Left ventricle myocardium inferior (tissue), 1 donor: ENCODE data around the gene KCNH4. TPM values are rescaled to one million over a fixed set of nuclear protein-coding genes. Genes with fewer than 3 reads are reported as not detected.

Experiments used
- DNase-seq: peaks from one replicate; pipeline ENCODE4 v3.0.0-alpha.2; 2020
- H3K27ac ChIP-seq: fragments of 200-600 bp; replicated peaks from 2 replicates; pipeline ENCODE4 v1.8.0; 2021
- H3K27me3 ChIP-seq: fragments of 200-600 bp; 2 replicates; pipeline ENCODE4 v1.8.0; 2021; ENCODE audit warnings: low read depth
- H3K36me3 ChIP-seq: fragments of 200-600 bp; 2 replicates; pipeline ENCODE4 v1.8.0; 2021
- H3K4me1 ChIP-seq: fragments of 200-600 bp; 2 replicates; pipeline ENCODE4 v1.8.0; 2021
- H3K4me3 ChIP-seq: fragments of 200-600 bp; 2 replicates; pipeline ENCODE4 v1.8.0; 2021; ENCODE audit warnings: mild to moderate bottlenecking, moderate library complexity
- H3K9me3 ChIP-seq: fragments of 200-600 bp; replicated peaks from 2 replicates; pipeline ENCODE4 v1.8.0; 2021
- intact Hi-C: fragments of 100-400 bp; cut with micrococcal nuclease; formaldehyde crosslinking; loops from one replicate; pipeline ENCODE4 v1.11.0; 2022
- total RNA-seq: library from RNA; stranded (reverse); fragmentation: NEBNext Ultra II Directional; extraction: Animal tissue kit (Norgen Biotek cat#: 25700); gene quantifications from one replicate; pipeline ENCODE4 v1.2.1, GENCODE V29; 2021
- TF ChIP-seq, protein P1 (sequence below): fragments of 200-600 bp; IDR thresholded peaks from 2 replicates; pipeline ENCODE4 v1.8.0; 2021; ENCODE audit warnings: antibody characterized with exemption, mild to moderate bottlenecking, borderline replicate concordance
- donor health status: DM: no; HTN: yes; CAD: no; lungs with severe emphysema.

The KCNH4 gene
- total RNA-seq, 1 donor from 2014 or later, result 0.16 TPM

DNA sequence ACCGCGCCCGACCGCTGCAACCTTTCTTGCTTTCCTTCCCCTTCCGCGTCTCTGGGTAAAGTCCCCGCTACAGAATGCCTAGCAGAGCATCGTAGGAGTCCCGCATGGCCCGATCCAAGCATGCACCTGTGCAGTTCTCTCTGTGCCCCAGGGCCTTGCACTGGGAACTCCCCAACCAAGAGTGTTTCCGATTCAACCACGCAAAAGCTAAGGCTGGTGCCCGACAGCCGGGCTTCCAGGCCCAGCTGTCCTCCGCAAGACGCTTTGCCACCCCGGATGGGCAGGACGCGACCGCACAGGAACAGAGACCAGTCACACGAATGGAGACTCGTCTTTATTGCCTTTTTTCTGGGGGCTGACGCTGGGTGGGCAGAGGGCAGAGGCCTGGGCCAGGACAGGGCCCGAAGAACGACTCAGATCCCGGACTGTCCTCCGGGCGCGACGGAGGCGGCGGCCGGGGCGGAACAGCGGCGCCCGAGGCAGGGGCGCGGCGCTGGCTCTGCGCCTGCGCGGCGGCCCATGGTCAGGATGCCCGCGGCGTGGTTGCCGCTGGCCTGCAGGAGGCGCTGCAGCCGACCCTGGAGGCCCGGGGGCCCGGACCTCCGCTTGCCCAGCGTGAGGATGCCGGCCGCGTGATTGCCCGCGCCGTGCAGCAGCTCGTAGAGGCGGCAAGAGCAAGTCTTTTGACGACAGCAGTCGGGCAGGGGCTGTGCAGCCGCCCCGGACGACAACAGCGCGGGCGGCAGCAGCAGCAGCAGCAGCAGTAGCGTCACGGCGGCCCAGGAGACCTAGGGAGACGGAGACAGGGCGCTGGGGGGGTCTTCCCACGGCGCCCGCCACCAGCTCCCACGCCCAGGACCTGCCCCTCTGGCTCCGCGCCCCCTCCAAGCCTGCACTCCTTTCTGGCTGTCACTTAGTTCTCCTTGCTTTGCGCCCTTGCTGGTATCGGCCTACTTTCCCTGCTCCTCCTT is 3.1 kb upstream of the KCNH4 start:
- Histone ChIP-seq H3K4me3 (peak overlapping the region; percentile 68), H3K27ac (peak overlapping the region; percentile 90), H3K27me3 (peaks cover 33% of the 10 kb centered on the region), H3K36me3 (no peaks in the 10 kb centered on the region), H3K9me3 (no peaks in the 10 kb centered on the region), H3K4me1 (peaks cover 43% of the 10 kb centered on the region)
- TF ChIP-seq, protein P1, sequence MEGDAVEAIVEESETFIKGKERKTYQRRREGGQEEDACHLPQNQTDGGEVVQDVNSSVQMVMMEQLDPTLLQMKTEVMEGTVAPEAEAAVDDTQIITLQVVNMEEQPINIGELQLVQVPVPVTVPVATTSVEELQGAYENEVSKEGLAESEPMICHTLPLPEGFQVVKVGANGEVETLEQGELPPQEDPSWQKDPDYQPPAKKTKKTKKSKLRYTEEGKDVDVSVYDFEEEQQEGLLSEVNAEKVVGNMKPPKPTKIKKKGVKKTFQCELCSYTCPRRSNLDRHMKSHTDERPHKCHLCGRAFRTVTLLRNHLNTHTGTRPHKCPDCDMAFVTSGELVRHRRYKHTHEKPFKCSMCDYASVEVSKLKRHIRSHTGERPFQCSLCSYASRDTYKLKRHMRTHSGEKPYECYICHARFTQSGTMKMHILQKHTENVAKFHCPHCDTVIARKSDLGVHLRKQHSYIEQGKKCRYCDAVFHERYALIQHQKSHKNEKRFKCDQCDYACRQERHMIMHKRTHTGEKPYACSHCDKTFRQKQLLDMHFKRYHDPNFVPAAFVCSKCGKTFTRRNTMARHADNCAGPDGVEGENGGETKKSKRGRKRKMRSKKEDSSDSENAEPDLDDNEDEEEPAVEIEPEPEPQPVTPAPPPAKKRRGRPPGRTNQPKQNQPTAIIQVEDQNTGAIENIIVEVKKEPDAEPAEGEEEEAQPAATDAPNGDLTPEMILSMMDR, result peak; percentile 92
- intact Hi-C loops, result no loop called here
- DNase-seq, result peak; percentile 72

DNA sequence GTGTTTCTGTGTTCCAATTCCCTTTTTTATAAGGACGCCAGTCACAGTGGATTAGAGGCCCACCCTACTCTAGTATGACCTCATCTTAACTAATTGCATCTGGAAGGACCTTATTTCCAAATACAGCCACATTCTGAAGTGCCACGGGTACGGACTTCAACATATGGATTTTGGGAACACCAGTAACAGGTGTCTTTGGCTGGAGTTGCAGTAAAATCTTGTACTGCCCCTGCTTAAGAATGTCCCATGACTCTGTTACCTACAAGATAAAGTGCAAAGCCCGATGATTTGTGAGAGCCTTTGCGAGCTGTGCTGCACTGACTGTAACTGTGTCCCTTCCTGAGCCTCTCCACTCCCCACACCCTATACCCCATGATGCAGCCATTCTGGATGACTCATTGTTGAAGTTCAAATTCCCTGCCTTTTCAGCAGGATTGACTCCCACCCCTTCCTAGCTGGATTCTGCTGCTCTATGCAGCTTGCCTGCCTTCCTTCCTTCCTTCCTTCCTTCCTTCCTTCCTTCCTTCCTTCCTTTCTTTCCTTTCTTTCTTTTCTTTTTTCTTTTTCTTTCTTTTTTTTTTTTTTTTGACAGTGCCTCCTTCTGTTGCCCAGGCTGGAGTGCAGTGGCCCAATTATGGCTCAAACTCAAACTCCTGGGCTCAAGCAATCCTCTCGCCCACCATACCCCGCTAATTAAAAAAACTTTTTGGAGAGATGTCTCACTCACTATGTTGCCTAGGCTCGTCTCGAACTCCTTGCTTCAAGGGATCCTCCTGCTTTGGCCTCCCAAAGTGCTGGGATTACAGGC is 2.2 kb upstream of the KCNH4 start:
- Histone ChIP-seq H3K36me3 (no peaks in the 10 kb centered on the region), H3K4me3 (peak overlapping the region; percentile 68), H3K27ac (peak overlapping the region; percentile 90), H3K9me3 (no peaks in the 10 kb centered on the region), H3K27me3 (peaks cover 34% of the 10 kb centered on the region), H3K4me1 (peaks cover 43% of the 10 kb centered on the region)
- TF ChIP-seq, protein P1, result no peak
- no peak for DNase-seq
- intact Hi-C loops, result no loop called here

DNA sequence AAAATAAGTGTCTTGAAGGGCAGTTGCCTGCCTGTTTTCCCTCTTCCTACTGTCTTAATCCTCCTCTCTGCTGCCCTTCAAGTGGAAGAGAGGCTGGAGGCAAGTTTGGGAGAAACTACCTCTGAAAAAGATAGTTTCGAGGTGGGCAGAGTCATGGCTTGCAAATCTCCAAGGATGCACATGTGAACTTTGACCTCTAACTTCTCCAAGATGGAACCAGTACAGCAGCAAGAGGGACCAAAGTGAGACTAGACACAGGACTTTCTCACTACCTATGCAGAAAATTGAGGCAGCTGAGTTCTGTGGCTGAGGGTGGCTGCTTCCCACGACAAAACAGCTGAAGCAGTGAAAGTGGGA is 887 bp upstream of the KCNH4 start:
- peaks cover 43% of the 10 kb centered on the region for H3K4me1 ChIP-seq
- TF ChIP-seq, protein P1, result no peak
- intact Hi-C loops, result no loop called here
- H3K36me3 ChIP-seq, result no peaks in the 10 kb centered on the region
- no peaks in the 10 kb centered on the region for H3K9me3 ChIP-seq
- DNase-seq, result no peak
- no peak overlapping the region for H3K4me3 ChIP-seq
- H3K27me3 ChIP-seq, result peaks cover 34% of the 10 kb centered on the region
- no peak overlapping the region for H3K27ac ChIP-seq

DNA sequence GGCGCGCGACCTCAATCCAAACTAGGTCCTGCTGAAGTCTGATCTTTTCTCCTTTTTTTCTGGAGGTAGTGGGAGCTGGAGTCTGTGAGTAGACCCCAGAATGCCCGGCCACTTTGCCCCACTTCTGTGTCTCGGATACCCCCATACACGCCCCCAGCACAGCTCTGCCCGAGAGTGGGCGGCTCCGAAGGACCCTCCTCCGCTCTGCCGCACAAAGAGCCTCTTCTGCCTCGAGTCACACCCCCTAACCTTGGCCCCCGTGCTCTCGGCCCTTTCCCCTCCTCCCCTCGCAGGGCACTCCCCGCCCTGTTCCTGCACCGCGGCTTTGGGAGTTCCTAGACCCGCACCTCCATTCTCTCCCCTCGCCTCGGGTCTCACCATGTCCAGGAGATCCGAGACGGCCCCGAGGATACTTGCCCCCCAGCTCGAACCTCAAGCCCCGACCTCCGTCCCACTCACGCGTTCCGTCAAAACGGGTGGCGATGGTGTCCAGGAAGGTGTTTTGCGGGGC is 476 bp downstream of the KCNH4 start:
- intact Hi-C loops, result no loop called here
- Histone ChIP-seq H3K9me3 (no peaks in the 10 kb centered on the region), H3K27me3 (peaks cover 34% of the 10 kb centered on the region), H3K36me3 (no peaks in the 10 kb centered on the region), H3K27ac (peak overlapping the region; percentile 8), H3K4me1 (peaks cover 43% of the 10 kb centered on the region), H3K4me3 (peak overlapping the region; percentile 66)
- DNase-seq, result no peak
- TF ChIP-seq, protein P1, result no peak

DNA sequence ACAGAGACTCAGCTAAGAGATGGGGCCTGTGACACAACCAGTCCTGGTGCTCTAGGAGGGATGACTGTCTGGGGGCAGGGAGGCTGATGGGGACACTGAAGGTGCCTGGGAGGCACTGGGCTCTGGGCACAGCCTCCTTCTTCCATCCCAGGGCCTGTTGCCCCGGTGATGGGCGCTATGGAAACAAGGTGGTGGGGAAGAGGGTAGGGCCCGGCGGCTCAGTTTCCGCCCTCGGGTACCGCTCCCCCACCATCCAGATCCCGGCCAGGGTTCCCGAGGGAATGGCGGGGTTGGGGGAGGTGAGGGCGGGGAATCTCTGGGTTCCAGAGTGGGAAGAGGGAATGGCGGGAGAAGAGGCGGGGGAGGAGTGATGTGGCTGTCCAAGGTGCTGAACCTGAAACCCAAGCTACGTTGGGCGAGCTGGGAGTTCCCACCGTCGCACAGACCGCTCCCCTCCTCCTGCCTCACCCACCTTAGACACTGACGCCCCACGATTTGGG is 981 bp downstream of the KCNH4 start:
- DNase-seq, result peak; percentile 25
- H3K27me3 ChIP-seq, result peaks cover 34% of the 10 kb centered on the region
- no peaks in the 10 kb centered on the region for H3K36me3 ChIP-seq
- H3K4me1 ChIP-seq, result peaks cover 43% of the 10 kb centered on the region
- TF ChIP-seq, protein P1, result no peak
- H3K4me3 ChIP-seq, result peak overlapping the region; percentile 66
- H3K9me3 ChIP-seq, result no peaks in the 10 kb centered on the region
- intact Hi-C loops, result no loop called here
- no peak overlapping the region for H3K27ac ChIP-seq
